GM18909 (cell line): Measurements from ENCODE around the gene OR2T3.
"Not testable (repeated sequence)": the region's sequence is repeated elsewhere in the genome, so short reads cannot be mapped to it uniquely, and the experiment has no call there.

Experiments used
- ATAC-seq: cut with Tn5 transposase; IDR thresholded peaks from one replicate; pipeline ENCODE4 v1.9.1; 2021; ENCODE audit warnings: mild to moderate bottlenecking; ENCODE audit not compliant: unreplicated experiment, poor library complexity

Gene OR2T3

GRCh38 chr1:248473051-248473450, at the start of gene OR2T3:
TSS of gene OR2T3 (plus strand) at chr1:248473351. CDS start at chr1:248473351, 0 bp downstream.
- not testable (repeated sequence) for ATAC-seq

- peak; percentile 77 for ATAC-seq
These were observed 45.5 kb upstream of the OR2T3 start for GRCh38 chr1:248427526-248428191.

- ATAC-seq: peak; percentile 99
These were observed 45.0 kb upstream of the OR2T3 start for GRCh38 chr1:248428192-248428533.

- ATAC-seq: not testable (repeated sequence)
These were observed 41.5 kb upstream of the OR2T3 start for GRCh38 chr1:248431683-248432082.

- not testable (repeated sequence) for ATAC-seq
These were observed 41.0 kb upstream of the OR2T3 start for GRCh38 chr1:248432201-248432600.

- not testable (repeated sequence) for ATAC-seq
These were observed 39.2 kb upstream of the OR2T3 start for GRCh38 chr1:248433811-248434415.

- peak; percentile 55 for ATAC-seq
These were observed 38.2 kb upstream of the OR2T3 start for GRCh38 chr1:248434913-248435312.

- ATAC-seq: peak; percentile 55
These were observed 36.8 kb upstream of the OR2T3 start for GRCh38 chr1:248436303-248436702.

GRCh38 chr1:248438668-248439067, 34.5 kb upstream of the OR2T3 start:
- ATAC-seq: not testable (repeated sequence)

GRCh38 chr1:248439283-248439682, 33.9 kb upstream of the OR2T3 start:
- ATAC-seq: not testable (repeated sequence)

- not testable (repeated sequence) for ATAC-seq
These were observed 30.5 kb upstream of the OR2T3 start for GRCh38 chr1:248442500-248443277.

GRCh38 chr1:248444603-248445002, 28.5 kb upstream of the OR2T3 start:
- ATAC-seq: not testable (repeated sequence)

GRCh38 chr1:248445399-248445798, 27.8 kb upstream of the OR2T3 start, which contains the start of gene OR2T2:
TSS of gene OR2T2 (plus strand) at chr1:248445637. CDS start at chr1:248452798, 7,161 bp downstream.
- not testable (repeated sequence) for ATAC-seq

GRCh38 chr1:248448409-248449074, 24.6 kb upstream of the OR2T3 start:
- peak; percentile 68 for ATAC-seq

GRCh38 chr1:248449821-248450465, 23.2 kb upstream of the OR2T3 start:
- ATAC-seq: peak; percentile 1

GRCh38 chr1:248450466-248451145, 22.5 kb upstream of the OR2T3 start:
- ATAC-seq: peak; percentile 64

- ATAC-seq: not testable (repeated sequence)
These were observed 19.5 kb upstream of the OR2T3 start for GRCh38 chr1:248453619-248454018.

GRCh38 chr1:248455045-248455444, 18.1 kb upstream of the OR2T3 start:
- not testable (repeated sequence) for ATAC-seq

- ATAC-seq: not testable (repeated sequence)
These were observed 16.5 kb upstream of the OR2T3 start for GRCh38 chr1:248456635-248457034.
